Neural progenitor cell (in vitro differentiated cells): Measurements from ENCODE around the gene SHQ1.

Experiments used
- CTCF ChIP-seq: fragments of 200-600 bp; sonication (generic); IDR thresholded peaks from 2 replicates; pipeline ENCODE4 v1.5.1; 2017; ENCODE audit warnings: antibody characterized with exemption, mild to moderate bottlenecking
- EZH2 ChIP-seq: fragments of 200-600 bp; sonication (generic); IDR thresholded peaks from 2 replicates; pipeline ENCODE4 v1.6.1; 2017; ENCODE audit warnings: antibody characterized with exemption, mild to moderate bottlenecking, moderate library complexity
- EZH2phosphoT487 ChIP-seq: fragments of 200-600 bp; sonication (generic); IDR thresholded peaks from 2 replicates; pipeline ENCODE4 v1.6.1; 2017; ENCODE audit warnings: antibody characterized with exemption

- no peak for TF ChIP-seq CTCF
- no peak for TF ChIP-seq EZH2
- no peak for TF ChIP-seq EZH2phosphoT487
Measured at GRCh38 chr3:72760225-72760624, 88.0 kb downstream of the SHQ1 start.
